Nephron (organoid): ENCODE data around the gene KRT33B.
"Not testable (repeated sequence)": the region's sequence is repeated elsewhere in the genome, so short reads cannot be mapped to it uniquely, and the experiment has no call there.

Source experiments
- H3K27ac Mint-ChIP-seq, 3 experiments: 2 replicates each; pipeline ENCODE4 v1.8.0; 2020; ENCODE audit warnings: mixed read lengths in 3 of 3, mild to moderate bottlenecking in 2 of 3, moderate library complexity in 1 of 3
- H3K27me3 Mint-ChIP-seq: 2 replicates; pipeline ENCODE4 v1.8.0; 2021; ENCODE audit warnings: low read depth, mild to moderate bottlenecking, moderate library complexity, mixed read lengths
- H3K36me3 Mint-ChIP-seq: 2 replicates; pipeline ENCODE4 v1.8.0; 2020; ENCODE audit warnings: low read depth, mixed read lengths
- H3K4me1 Mint-ChIP-seq: 2 replicates; pipeline ENCODE4 v1.8.0; 2020; ENCODE audit warnings: mixed read lengths
- H3K4me3 Mint-ChIP-seq, 3 experiments: 2 replicates each; pipeline ENCODE4 v1.8.0; 2020; ENCODE audit warnings: mild to moderate bottlenecking in 3 of 3, mixed read lengths in 3 of 3, moderate library complexity in 2 of 3
- H3K9me3 Mint-ChIP-seq: 2 replicates; pipeline ENCODE4 v1.8.0; 2020; ENCODE audit warnings: mixed read lengths
- TF ChIP-seq, protein P1 (sequence below), 3 experiments: fragments of 200-600 bp; sonication (generic); IDR thresholded peaks; one replicate each; pipeline ENCODE4 v1.5.0; 2021; ENCODE audit warnings: antibody characterized with exemption in 3 of 3; ENCODE audit not compliant: unreplicated experiment in 3 of 3

Gene KRT33B

DNA sequence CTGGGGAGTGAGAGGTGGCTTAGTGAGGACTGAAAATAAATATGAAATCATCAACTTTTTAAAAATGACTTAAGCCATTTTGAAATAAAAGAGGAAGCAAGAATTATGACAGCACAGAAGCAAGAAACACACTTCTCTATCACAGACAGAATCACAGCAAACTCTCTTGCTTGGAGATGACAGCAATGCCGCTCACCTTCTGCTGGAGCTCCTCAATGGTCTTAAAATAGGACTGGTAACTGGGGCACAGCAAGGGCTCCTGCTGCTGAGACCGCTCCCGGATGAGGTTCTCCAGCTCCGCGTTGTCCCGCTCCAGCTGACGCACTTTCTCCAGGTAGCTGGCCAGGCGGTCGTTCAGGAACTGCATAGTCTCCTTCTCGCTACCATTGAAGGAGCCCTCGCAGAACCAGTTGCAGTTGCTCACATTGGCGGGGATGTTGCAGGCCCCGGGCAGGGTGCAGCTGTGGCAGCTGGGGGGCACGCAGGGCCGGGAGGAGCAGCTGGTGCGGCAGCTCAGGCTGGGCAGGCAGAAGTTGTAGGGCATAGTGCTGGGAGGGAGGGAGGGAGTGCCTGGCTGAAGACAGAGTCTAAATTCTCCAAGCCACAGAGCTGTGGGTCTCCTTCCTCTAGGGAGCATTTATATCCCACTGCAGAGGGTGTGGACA is 27.5 kb upstream of the KRT33B start, which contains the start of gene KRT31:
TSS of gene KRT31 (minus strand) at position 613 of the 665 bp plus-strand sequence. CDS start at position 544, 69 bp downstream.
- H3K27ac Mint-ChIP-seq: no peak within 1 kb of the TSS
- H3K27me3 Mint-ChIP-seq: no peaks in the 10 kb centered on the region
- TF ChIP-seq, protein P1, sequence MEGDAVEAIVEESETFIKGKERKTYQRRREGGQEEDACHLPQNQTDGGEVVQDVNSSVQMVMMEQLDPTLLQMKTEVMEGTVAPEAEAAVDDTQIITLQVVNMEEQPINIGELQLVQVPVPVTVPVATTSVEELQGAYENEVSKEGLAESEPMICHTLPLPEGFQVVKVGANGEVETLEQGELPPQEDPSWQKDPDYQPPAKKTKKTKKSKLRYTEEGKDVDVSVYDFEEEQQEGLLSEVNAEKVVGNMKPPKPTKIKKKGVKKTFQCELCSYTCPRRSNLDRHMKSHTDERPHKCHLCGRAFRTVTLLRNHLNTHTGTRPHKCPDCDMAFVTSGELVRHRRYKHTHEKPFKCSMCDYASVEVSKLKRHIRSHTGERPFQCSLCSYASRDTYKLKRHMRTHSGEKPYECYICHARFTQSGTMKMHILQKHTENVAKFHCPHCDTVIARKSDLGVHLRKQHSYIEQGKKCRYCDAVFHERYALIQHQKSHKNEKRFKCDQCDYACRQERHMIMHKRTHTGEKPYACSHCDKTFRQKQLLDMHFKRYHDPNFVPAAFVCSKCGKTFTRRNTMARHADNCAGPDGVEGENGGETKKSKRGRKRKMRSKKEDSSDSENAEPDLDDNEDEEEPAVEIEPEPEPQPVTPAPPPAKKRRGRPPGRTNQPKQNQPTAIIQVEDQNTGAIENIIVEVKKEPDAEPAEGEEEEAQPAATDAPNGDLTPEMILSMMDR (IDR thresholded peaks at IDR 0.05; ENCODE audit: unreplicated experiment in 3 of 3): no peak
- H3K9me3 Mint-ChIP-seq: no peaks in the 10 kb centered on the region
- H3K4me1 Mint-ChIP-seq: peaks cover 14% of the 10 kb centered on the region
- H3K36me3 Mint-ChIP-seq: no peaks in the 10 kb centered on the region
- H3K4me3 Mint-ChIP-seq: no peak within 1 kb of the TSS

DNA sequence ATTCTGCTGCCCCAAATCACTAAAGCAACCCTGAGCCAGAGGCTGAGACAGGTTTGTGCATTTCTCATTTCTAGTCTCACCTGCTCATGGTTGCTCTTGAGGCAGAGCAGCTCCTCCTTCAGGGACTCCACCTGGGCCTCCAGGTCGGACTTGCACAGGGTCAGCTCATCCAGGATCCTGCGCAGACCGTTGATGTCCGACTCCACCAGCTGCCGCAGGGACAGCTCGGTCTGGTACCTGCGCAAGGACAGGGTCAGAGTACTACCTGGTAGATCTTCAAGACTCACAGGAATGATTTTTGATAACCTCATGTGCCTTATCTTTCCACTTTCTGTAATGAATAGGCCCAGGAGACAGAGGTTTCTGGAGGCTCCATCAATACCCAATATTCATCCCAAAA is 26.7 kb upstream of the KRT33B start:
- Mint-ChIP-seq H3K27ac (no peak overlapping the region), H3K36me3 (no peaks in the 10 kb centered on the region), H3K9me3 (no peaks in the 10 kb centered on the region), H3K4me3 (no peak overlapping the region), H3K4me1 (peaks cover 16% of the 10 kb centered on the region), H3K27me3 (no peaks in the 10 kb centered on the region)
- TF ChIP-seq, protein P1 (IDR thresholded peaks at IDR 0.05; ENCODE audit: unreplicated experiment in 3 of 3): no peak

- H3K27me3 Mint-ChIP-seq: no peaks in the 10 kb centered on the region
Observed at GRCh38 chr17:41395611-41396010, 26.0 kb upstream of the KRT33B start.

DNA sequence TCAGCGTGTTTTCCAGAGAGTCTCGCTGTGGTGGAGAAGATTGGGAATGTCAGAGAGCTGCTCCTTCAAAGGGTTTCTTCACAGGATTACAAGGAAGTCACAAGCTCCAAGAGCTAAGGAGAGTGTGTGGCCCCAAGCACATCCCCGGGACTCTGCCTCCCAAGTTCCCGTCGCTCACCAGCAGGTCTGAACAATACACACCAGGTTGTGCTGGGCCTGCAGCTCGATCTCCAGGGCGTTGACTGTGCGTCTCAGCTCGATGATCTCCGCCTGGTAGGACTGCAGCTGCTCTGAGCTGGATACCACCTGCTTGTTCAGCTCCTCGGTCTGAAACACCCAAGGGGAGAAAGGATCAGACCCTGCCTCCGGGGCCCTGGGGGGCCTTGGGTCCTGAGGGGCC is 25.4 kb upstream of the KRT33B start:
- H3K27ac Mint-ChIP-seq, H3K4me3 Mint-ChIP-seq, H3K27me3 Mint-ChIP-seq, H3K9me3 Mint-ChIP-seq, H3K36me3 Mint-ChIP-seq: not testable (repeated sequence)
- H3K4me1 Mint-ChIP-seq: peaks cover 23% of the 10 kb centered on the region

More at GRCh38 chr17:41395611-41396010, 26.0 kb upstream of the KRT33B start:
- Mint-ChIP-seq H3K36me3 (no peaks in the 10 kb centered on the region), H3K4me1 (peaks cover 18% of the 10 kb centered on the region), H3K4me3 (no peak overlapping the region), H3K9me3 (no peaks in the 10 kb centered on the region), H3K27ac (no peak overlapping the region)
- TF ChIP-seq, protein P1 (IDR thresholded peaks at IDR 0.05; ENCODE audit: unreplicated experiment in 3 of 3): no peak

GRCh38 chr17:41394254-41394996 is 24.8 kb upstream of the KRT33B start:
- no peaks in the 10 kb centered on the region for H3K36me3 Mint-ChIP-seq
- TF ChIP-seq, protein P1 (IDR thresholded peaks at IDR 0.05; ENCODE audit: unreplicated experiment in 3 of 3): no peak
- H3K4me1 Mint-ChIP-seq: peaks cover 28% of the 10 kb centered on the region
- H3K4me3 Mint-ChIP-seq: no peak overlapping the region
- no peak overlapping the region for H3K27ac Mint-ChIP-seq
- H3K27me3 Mint-ChIP-seq: no peaks in the 10 kb centered on the region
- H3K9me3 Mint-ChIP-seq: no peaks in the 10 kb centered on the region

DNA sequence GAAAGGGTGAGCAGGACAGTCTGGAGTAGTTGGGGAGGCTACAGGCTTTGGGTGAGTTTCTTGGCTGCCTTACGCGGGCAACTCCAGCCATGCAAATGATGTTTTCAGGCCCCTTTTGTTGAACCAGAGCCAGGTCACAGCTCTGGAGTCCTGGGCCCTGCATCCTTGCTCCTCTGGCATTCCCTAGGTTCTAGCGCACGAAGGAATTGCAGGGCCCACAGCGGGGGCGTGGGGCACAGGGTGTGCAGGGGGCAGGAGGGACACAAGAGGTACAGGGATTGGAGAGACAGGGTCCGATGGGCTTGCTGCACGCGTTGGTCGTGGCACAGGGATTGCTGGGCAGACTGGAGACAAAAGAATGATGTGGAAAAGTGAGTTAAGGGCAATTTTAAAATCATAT is 24.2 kb upstream of the KRT33B start:
- Mint-ChIP-seq H3K36me3 (no peaks in the 10 kb centered on the region), H3K27me3 (no peaks in the 10 kb centered on the region), H3K4me1 (peaks cover 28% of the 10 kb centered on the region), H3K4me3 (no peak overlapping the region), H3K27ac (no peak overlapping the region), H3K9me3 (peaks cover 2% of the 10 kb centered on the region)
- TF ChIP-seq, protein P1 (IDR thresholded peaks at IDR 0.05; ENCODE audit: unreplicated experiment in 3 of 3): no peak
